GM12891 (cell line): Measurements from ENCODE around the gene COL6A3.
"Not testable (repeated sequence)": the region's sequence is repeated elsewhere in the genome, so short reads cannot be mapped to it uniquely, and the experiment has no call there.

Experiments
- DNase-seq: peaks from one replicate; pipeline ENCODE4 v3.0.0; 2011; ENCODE audit warnings: low spot score; ENCODE audit not compliant: insufficient read length
- FAIRE-seq: peaks from 2 replicates; lab custom pipeline; 2011; peaks lifted over from hg19 to GRCh38; lab: Jason Lieb, UNC
- PAX5 ChIP-seq: IDR thresholded peaks from 2 replicates; pipeline ENCODE4 v1.6.1; 2011; ENCODE audit warnings: low read length, moderate library complexity, mild to moderate bottlenecking; ENCODE audit not compliant: insufficient read depth, severe bottlenecking
- POLR2A ChIP-seq: IDR thresholded peaks from 2 replicates; pipeline ENCODE4 v1.6.1; 2011; ENCODE audit warnings: low read depth, low read length, control low read depth
- POLR2AphosphoS5 ChIP-seq: IDR thresholded peaks from 2 replicates; pipeline ENCODE4 v1.6.1; 2011; ENCODE audit warnings: low read depth, low read length, control low read depth
- POU2F2 ChIP-seq: IDR thresholded peaks from 2 replicates; pipeline ENCODE4 v1.6.1; 2011; ENCODE audit warnings: low read depth, mild to moderate bottlenecking, control low read depth, low read length, moderate library complexity
- SPI1 ChIP-seq: IDR thresholded peaks from 2 replicates; pipeline ENCODE4 v1.6.1; 2011; ENCODE audit warnings: low read depth, low read length, control low read depth
- TAF1 ChIP-seq: IDR thresholded peaks from 2 replicates; pipeline ENCODE4 v1.6.1; 2011; ENCODE audit warnings: low read depth, low read length, control low read depth

Gene COL6A3

GRCh38 chr2:237304763-237305514, 109.0 kb downstream of the COL6A3 start:
- no peak for DNase-seq
- no peak for TF ChIP-seq POU2F2
- TF ChIP-seq POLR2AphosphoS5: no peak
- TF ChIP-seq PAX5: no peak
- no peak for TF ChIP-seq TAF1
- TF ChIP-seq POLR2A: no peak
- no peak for TF ChIP-seq SPI1
- no peak for FAIRE-seq

- DNase-seq, FAIRE-seq: not testable (repeated sequence)
These were observed 110.7 kb downstream of the COL6A3 start for GRCh38 chr2:237303244-237303643.

GRCh38 chr2:237301595-237301994, 112.4 kb downstream of the COL6A3 start:
- no peak for TF ChIP-seq POU2F2
- TF ChIP-seq POLR2AphosphoS5: no peak
- TF ChIP-seq TAF1: no peak
- no peak for TF ChIP-seq POLR2A
- TF ChIP-seq PAX5: no peak
- TF ChIP-seq SPI1: no peak
- no peak for DNase-seq
- FAIRE-seq: no peak

GRCh38 chr2:237300739-237301138, 113.2 kb downstream of the COL6A3 start:
- FAIRE-seq (no peak), DNase-seq (no peak)
- TF ChIP-seq POU2F2 (no peak), TAF1 (no peak), SPI1 (no peak), POLR2AphosphoS5 (no peak), PAX5 (no peak), POLR2A (no peak)

GRCh38 chr2:237299906-237300305, 114.1 kb downstream of the COL6A3 start:
- no peak for DNase-seq
- no peak for TF ChIP-seq TAF1
- TF ChIP-seq POLR2AphosphoS5: no peak
- no peak for TF ChIP-seq POLR2A
- no peak for TF ChIP-seq SPI1
- no peak for TF ChIP-seq POU2F2
- TF ChIP-seq PAX5: no peak
- no peak for FAIRE-seq

GRCh38 chr2:237298151-237299118, 115.5 kb downstream of the COL6A3 start:
- TF ChIP-seq SPI1 (no peak), POLR2AphosphoS5 (no peak), PAX5 (no peak), TAF1 (no peak), POLR2A (no peak), POU2F2 (no peak)
- FAIRE-seq (no peak), DNase-seq (no peak)

GRCh38 chr2:237297421-237298150, 116.4 kb downstream of the COL6A3 start:
- FAIRE-seq (no peak), DNase-seq (no peak)
- TF ChIP-seq POLR2A: no peak
- TF ChIP-seq TAF1: no peak
- no peak for TF ChIP-seq SPI1
- no peak for TF ChIP-seq POLR2AphosphoS5
- TF ChIP-seq PAX5: no peak
- no peak for TF ChIP-seq POU2F2

- TF ChIP-seq TAF1 (no peak), SPI1 (no peak), PAX5 (no peak), POLR2AphosphoS5 (no peak), POU2F2 (no peak), POLR2A (no peak)
- FAIRE-seq (no peak), DNase-seq (no peak)
These were observed 117.2 kb downstream of the COL6A3 start for GRCh38 chr2:237296756-237297155.

GRCh38 chr2:237295889-237296480, 118.0 kb downstream of the COL6A3 start:
- DNase-seq: no peak
- no peak for FAIRE-seq
- TF ChIP-seq PAX5: no peak
- TF ChIP-seq SPI1: no peak
- no peak for TF ChIP-seq POLR2AphosphoS5
- no peak for TF ChIP-seq POLR2A
- no peak for TF ChIP-seq TAF1
- TF ChIP-seq POU2F2: no peak
